NCI-H1694 (cell line): ENCODE data around the gene TBXA2R.
"Not testable (repeated sequence)": the region's sequence is repeated elsewhere in the genome, so short reads cannot be mapped to it uniquely, and the experiment has no call there.

Experiments used
- DNase-seq: peaks from one replicate; lab custom pipeline; 2025; lab: John Stamatoyannopoulos, UW

Gene TBXA2R

DNA sequence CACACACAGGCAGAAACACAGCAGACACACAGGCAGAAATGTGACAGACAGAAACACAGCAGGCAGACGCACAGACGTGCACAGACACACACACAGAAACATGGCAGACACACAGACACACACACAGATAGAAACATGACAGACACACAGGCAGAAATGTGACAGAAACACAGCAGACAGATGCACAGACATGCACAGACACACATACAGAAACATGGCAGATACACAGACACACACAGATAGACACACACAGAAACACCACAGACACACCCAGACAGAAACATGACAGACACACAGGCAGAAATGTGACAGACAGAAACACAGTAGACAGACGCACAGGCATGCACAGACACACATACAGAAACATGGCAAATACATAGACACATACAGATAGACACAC, 1.3 kb downstream of the TBXA2R start:
- DNase-seq: no peak

DNA sequence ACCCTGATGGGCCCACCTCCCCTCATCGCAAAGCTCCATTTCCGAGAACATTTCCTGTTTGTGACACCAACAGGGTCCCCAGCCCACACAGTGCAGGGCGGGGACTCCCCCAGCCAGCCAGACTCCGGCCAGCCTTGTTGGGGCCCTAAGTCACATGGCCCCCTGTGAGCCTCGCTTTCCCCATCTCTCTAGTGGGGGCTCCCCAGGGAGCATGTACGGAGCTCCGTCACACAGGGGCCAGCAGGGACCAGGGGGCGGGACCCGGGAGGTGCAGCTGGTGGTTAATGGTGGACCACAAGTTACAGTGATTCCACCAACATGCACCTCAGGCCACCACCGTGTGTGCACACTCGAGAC, 1.7 kb downstream of the TBXA2R start:
- no peak for DNase-seq

DNA sequence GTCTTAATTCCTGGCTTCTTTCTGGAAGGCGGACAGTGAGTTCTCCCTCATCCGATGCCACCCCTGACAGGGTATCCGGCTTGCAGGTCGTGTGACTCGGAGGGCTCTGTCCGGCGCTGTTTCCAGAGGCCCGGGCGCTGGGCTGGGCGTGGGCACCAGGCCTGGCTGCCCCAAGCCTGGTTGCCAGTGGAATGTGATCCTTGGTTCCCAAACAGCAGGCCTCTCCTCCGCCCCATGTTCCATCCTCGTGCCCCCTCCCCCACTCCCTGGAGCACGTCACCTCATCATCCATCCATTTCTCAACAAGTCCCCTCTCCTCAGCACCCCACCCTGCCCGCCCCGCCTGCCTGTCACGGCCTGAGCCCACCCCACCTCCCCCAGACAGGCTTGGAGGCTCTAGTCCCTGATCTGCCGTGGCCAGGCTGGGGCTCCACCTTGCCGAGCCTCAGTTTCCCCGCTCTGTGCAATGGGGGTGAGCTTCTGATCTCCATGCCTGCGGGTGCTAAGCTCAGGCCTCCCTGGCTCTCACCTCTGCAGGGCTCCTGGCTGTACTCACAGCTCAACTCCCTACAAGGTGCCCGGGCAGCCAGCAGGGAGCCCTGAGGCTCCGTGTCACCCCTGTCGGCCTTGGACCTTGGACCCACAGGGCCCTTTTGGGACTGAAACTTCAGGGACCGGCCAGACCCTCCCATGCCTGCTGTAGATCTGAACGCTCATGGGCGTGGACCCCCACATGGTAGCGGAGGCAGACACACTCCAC, 2.3 kb downstream of the TBXA2R start:
- no peak for DNase-seq

DNA sequence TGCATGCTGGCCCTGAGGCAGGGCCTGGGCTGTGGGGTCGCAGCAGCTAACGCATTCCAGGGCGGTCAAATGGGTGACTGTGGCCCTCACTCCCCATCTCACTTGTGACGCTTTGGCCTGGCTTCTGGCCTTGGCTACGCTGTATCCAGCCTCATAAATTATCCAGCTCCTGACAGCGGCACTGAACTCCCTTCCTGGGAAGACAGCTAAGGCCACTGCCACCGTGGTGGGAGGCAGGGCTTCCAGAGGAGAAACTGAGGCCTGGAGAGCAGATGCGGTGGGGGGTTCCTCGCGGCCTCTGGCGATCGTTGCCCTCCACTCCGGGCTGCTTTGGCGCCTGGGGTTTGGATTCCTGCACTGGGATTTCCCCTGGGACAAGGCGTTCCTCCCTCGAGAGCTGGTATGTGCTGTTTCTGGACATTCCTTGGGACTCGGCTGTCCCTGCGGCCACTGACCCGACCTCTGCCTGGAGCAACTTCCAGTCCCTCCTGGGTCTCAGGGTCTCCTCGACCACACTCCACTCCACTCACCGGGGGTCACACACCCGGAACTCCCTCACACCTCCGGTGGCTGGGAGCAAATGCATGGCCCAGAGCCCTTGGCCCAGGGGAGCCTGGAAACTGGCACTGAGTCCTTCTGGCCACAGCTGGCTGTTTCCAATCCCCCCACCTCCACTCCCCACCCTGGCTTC, 3.4 kb downstream of the TBXA2R start:
- DNase-seq: no peak

DNA sequence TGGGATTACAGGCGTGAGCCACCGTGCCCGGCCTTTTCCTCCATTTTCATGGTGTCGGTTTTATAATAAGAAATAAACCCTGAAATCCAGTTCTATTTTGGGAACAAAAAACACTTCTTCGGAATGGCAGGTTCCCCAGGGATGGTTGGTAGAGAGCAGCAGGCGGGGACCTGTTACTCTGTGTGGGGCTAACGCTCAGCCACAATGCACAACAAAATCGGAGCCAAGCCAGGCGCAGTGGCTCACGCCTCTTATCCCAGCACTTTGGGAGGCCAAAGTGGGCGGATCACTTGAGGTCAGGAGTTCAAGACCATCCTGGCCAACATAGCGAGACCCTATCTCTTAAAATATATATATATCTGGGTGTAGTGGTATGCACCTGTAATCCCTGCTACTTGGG, 5.7 kb downstream of the TBXA2R start:
- DNase-seq: no peak

DNA sequence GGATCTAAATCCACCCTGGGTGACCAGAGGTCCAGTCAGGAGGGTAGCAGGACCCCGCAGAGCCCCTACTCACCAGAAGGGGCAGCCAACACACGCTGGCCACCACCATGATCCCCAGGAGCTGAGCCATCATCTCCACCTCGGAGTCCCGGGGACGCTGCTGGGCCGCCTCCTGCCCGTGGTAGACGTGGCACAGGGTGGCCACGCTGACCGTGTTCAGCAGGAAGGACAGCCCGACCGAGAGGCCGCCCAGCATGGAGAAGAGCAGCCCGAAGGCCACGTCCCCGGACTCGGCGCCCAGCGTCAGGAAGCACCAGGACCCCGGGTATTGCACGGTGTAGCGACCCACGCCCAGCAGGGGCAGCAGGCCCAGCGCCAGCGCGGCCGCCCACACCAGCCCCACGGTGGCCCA, 6.9 kb downstream of the TBXA2R start:
- no peak for DNase-seq

DNA sequence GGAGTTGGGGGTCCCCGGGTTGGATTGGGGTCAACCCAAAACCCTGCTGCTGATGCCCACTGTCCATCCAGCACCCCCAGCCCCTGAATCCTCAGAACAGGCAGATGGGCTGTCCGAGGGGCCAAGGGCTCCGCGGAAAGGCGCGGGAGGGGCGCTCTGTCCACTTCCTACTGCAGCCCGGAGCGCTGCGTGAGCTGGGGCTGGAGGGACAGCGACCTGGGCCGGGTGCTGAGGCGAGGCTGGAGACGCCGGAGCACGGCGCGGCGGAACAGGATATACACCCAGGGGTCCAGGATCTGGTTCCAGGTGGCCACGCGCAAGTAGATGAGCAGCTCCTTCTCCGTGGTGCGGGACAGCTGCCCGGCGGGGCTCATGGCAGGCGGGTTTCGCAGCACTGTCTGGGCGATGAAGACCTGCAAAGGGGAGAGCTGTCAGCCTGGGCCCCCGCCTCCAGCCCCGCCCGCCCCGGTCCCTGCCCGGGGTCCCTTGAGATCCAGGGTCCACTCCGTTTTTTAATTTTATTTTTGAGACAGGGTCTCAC, 11.1 kb downstream of the TBXA2R start:
- DNase-seq: no peak

DNA sequence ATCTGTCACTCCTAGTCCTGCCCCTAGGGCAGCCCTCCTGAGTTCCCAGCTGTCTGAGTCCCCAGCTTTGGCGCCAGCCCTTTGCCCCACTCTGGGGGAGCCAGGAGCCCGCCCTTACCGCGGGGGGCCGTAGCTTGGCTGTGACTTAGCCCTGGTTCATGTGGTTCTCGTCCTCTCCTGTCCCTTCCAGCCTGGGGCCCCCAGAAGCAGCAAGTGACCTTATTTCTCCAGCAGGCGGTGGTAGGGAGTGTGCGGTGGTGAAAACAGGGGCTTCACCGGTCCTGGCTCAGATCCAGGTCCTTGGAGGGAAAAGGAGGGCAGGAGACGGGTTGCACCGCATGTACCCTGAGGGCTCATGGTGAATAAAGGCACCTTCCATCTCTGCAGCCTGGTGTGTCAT, 13.5 kb downstream of the TBXA2R start:
- no peak for DNase-seq

DNA sequence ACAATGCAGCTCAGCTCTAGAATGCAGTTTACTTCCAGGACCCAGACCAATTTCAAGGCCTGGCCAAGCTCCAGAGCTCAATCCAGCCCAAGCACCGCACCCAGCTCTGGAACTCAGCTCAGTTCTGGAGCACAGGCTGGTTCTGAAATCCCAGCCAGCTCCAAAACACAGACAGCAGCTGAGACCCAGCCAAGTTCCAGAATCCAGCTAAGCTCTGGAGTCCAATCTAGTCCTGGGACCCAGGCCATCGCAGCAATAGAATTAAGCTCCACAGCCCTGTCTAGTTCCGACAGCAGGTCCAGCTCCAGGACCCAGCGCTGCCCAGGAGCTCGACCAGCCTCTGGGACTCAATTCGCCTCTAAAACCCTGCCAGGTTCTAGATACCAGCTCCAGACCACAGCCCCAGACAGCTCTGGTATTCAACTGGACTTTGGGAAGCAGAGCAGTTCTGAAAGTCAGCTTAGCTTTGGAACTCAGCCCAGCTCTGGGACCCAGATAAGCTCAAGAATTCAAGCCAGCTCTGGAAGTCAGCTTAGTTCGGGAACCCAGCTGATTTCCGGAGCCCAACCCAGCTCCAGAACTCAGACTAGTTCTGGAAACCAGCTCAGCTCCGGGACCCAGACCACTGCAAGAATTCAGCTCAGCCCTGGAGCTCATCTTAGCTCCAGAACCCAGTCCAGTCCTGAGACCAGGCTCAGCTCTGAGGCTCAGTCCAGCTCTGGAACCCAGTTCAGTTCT, 14.6 kb downstream of the TBXA2R start:
- DNase-seq: no peak

DNA sequence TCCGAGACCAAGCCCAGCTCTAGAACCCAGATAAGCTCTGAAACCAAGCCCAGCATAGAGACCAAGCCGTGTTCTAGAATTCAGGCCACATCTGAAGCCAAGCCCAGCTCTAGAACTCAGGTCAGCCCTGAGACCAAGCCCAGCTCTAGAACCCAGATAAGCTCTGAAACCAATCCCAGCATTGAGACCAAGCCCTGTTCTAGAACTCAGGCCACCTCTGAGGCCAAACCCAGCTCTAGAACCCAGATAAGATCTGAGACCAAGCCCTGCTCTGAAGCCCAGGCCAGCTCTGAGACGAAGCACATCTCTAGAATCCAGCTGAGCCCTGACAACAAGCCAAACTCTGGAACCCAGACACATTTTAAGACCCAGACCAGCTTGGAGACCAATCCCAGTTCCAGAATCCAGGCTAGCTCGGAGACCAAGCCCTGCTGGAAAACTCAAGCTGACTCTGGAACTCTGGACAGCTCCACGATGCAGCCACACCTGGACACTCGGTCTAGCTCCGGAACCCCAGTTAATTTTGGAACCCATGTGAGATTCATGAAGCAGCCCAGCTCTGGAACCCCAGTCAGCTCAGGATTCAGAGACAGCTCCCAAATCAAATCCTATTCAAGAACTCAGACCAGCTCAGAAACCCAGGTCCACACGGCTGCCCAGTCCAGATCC, 15.6 kb downstream of the TBXA2R start:
- no peak for DNase-seq

DNA sequence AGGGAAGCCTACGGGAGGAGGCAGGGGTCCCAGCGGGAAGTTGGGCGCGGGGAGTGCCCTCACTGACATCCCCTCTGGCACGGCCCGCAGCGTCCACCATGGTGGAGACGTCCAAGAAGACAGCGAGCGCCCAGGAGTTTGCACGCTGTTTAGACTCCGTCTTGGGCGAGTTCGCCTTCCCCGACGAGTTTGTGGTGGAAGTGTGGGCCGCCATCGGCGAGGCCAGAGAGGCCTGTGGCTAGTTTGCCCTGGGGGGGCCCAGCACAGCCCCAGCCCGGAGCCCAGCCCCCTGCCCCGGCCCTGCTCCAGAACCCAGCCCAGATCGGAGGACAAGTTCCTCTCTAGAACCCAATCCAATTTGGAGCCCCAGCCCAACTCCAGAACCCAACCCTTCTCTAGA, 16.7 kb downstream of the TBXA2R start:
- no peak for DNase-seq

DNA sequence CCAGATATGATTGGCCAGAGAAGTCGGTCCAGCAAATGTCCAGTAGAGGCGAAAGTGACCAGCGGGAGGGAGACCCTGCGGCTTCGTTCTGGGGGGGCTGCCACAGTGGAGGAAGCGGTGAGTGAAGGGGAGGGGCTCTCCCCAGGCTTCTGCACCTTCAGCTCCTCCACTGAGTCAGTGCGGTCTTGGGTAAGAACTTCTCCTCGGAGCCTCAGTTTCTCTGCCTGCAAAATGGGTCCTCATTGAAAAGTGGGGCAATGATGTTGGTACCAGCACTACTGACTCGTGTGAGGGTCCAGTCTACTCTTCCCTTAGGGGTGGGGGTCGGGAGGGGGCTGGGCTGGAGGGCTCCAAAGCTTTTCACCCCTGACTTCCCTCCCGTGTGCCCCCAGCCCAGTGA, 17.2 kb downstream of the TBXA2R start:
- DNase-seq: no peak

DNA sequence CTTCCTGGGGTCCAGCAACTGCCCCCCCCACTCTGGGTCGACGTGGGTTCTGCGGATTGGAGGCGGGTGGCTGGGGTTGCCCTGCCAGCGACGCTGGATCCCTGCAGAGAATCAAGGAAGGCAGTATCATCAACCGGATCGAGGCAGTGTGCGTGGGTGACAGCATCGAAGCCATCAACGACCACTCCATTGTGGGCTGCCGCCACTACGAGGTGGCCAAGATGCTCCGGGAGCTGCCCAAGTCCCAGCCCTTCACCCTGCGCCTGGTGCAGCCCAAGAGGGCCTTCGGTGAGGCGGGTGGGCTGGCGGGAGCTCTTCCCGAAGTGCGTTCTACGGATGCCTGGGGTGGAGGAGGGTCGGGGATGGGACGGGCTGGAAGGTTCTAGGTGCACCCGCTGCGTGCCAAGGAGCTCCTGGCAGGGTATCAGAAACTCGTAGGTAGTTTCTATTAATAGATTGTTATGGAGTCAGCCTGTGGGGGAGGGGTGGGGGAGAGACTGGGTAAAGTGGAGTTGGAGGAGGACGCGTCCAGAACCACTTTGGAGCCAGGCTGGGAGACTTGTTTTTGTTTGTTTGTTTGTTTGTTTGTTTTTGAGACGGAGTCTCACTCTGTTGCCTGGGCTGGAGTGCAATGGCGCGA, 19.8 kb downstream of the TBXA2R start:
- DNase-seq: no peak

DNA sequence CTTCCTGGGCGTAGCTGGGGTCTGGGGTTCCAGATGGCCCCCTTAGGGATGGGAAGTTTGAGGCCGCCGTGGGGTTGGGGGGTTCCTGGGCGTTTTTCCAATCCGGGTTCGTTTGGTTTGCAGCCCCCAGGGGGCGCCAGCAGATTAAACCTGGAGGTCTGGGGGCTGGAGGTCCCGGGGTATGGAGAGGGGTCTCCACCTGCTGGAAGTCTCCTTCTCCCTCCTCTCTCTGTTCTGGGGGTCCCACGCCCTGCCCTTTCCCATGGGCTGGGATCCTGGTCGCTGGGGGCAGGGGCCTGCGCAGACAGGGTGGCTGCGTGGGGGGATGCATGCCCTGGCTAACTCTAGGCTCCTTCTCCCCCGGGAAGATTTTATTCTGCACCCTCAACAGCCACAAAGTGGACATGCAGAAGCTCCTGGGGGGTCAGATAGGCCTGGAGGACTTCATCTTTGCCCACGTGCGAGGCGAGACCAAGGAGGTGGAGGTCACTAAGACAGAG, 20.5 kb downstream of the TBXA2R start:
- DNase-seq: no peak

DNA sequence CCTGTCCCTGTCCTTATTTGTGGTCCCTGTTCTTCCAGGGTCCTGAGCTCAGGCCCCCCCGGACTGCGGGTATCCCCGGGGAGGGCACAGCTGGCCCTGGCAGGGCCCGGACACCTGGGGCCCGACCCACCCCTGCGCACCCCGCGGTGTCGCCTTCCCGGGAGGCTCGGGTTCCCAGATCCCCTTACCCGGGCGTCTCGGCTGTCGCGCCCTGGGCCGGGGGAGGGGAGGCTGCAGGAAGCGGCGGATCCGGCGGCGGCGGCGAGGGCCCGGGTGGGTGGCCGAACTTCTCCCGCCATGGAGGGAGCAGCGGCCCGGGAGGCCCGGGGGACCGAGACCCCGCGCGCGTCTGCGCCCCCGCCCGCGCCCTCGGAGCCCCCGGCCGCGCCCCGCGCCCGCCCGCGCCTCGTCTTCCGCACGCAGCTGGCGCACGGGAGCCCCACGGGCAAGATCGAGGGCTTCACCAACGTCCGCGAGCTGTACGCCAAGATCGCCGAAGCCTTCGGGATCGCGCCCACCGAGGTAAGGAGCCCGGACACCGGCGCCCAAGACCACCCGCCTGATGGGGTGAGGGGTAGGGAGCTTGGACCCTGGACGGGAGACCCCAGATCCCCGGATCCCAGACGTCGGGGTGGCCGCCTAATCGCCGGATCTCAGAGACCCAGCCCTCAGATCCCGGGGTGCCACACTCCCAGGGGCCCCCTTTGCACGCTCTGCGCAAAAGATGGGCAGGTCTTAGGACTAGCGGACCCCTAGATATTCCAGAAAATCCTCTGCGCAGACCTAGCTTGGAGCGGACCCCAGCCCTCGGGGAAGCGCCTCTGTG, 21.2 kb downstream of the TBXA2R start, which contains the start of gene GIPC3:
TSS of gene GIPC3 (plus strand) at position 178 of the 826 bp plus-strand sequence. CDS start at position 298, 120 bp downstream.
- no peak for DNase-seq

DNA sequence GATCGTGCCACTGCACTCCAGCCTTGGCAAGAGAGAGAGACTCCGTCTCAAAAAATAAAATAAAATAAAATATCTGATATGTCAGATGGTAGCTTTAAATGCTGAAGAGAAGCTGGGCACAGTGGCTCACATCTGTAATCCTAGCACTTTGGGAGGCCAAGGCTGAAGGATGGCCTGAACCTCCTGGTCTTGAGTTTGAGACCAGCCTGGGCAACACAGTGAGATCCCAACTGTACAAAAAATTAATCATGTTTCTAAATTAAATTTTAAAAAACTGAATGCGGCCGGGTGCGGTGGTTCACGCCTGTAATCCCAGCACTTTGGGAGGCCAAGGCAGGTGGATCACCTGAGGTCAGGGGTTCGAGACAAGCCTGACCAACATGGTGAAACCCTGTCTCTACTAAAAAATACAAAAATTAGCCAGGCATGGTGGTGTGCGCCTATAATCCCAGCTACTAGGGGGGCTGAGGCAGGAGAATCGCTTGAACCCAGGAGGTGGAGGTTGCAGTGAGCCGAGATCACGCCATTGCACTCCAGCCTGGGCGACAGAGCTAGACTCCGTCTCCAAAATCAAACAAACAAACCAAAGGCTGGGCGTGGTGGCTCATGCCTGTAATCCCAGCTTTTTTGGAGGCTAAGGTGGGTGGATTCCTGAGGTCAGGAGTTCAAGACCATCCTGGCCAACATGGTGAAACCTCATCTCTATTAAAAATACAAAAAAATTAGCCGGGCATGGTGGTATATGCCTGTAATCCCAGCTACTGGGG, 22.5 kb downstream of the TBXA2R start:
- not testable (repeated sequence) for DNase-seq

DNA sequence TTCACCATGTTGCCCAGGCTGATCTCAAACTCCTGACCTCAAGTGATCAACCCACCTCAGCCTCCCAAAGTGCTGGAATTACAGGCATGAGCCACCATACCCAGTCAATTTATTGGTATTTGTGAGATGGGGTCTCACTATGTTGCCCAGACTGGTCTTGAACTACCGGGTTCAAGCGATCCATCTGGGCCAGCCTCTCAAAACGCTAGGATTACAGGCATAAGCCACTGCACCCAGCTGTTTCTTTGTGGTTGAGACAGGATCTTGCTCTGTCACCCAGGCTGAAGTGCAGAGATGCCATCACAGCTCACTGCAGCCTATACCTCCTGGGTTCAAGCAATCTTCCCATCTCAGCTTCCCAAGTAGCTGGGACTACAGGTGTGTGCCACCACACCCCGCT, 24.9 kb downstream of the TBXA2R start:
- not testable (repeated sequence) for DNase-seq

DNA sequence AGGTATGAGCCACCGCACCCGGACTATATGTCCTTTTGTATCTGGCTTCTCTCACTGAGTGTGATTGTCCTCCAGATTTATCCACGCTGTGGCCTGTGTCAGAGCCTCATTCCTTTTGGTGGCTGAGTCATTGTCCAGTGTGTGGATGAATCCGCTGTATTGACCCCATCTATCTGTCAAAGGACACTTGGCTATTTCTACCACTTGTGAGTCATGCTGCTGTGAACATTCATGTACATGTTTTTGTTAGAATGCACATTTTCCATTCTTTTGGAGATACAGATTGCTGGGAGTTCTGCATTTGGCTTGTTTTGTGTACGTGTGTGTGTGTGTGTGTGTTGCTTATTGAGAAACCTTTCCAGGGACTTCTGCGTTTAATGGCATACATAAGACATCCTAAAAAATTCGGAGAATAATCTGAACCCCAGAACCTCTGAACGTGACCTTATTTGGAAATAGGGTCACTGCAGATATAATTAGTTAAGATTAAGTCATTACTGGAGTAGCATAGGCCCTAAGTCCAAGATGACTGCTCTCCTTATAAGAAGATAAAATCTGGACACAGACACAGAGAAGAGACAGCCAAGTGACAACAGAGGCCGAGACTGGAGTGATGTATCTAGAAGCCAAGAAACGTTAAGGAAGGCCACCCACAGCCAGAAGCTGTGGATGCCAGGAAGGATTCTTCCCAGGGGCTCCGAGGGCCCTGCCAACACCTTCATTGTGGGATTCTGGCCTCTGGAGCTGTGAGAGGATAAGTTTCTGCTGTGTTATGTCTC, 26.3 kb downstream of the TBXA2R start:
- DNase-seq: no peak

DNA sequence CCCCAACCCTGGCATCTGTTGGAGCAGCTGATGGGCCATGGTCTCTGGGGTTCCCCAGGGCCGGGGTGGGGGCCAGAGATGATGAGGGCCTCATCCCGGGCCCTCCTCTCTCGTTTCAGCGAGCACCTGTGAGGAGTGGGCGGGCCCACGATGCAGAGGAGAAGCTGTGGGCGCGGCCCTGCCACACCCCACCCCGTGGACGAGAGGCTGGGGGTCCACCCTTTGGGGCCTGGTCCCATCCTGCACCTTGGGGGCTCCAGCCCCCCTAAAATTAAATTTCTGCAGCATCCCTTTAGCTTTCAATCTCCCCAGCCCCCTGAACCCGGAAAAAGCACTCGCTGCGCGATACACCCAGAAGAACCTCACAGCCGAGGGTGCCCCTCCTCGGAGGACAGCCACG, 28.3 kb downstream of the TBXA2R start:
- DNase-seq: no peak
